Bronchial epithelial cell (primary cell): Measurements from ENCODE around the gene IFNA7. TPM values are rescaled to one million over a fixed set of nuclear protein-coding genes. Genes with fewer than 3 reads are reported as not detected.
A peak's percentile ranks its signal among the peaks of the same experiment; 100 is the strongest.

Experiments used
- DNase-seq: peaks from one replicate; pipeline ENCODE4 v3.0.0-alpha.2; 2010; ENCODE audit warnings: low read depth
- FAIRE-seq: peaks from 2 replicates; lab custom pipeline; 2011; peaks lifted over from hg19 to GRCh38; lab: Jason Lieb, UNC
- H3K27me3 ChIP-seq: 2 replicates; pipeline ENCODE4 v1.5.1; 2011; ENCODE audit warnings: low read length; ENCODE audit not compliant: control insufficient read depth, insufficient read depth
- H3K36me3 ChIP-seq: 2 replicates; pipeline ENCODE4 v1.5.1; 2011; ENCODE audit warnings: low read length; ENCODE audit not compliant: control insufficient read depth, insufficient read depth
- H3K4me3 ChIP-seq: 2 replicates; pipeline ENCODE4 v1.5.1; 2011; ENCODE audit warnings: mild to moderate bottlenecking, low read depth, low read length, control low read depth
- CTCF ChIP-seq: IDR thresholded peaks from 2 replicates; pipeline ENCODE4 v1.5.1; 2011; ENCODE audit warnings: mild to moderate bottlenecking, moderate library complexity, low read length, control low read depth, inconsistent platforms; ENCODE audit not compliant: insufficient read depth, severe bottlenecking
- total RNA-seq: library from RNA; depleted of rRNA; stranded (reverse); fragments of >200 nt; gene quantifications from 2 replicates; pipeline ENCODE4 v1.2.1, GENCODE V29; 2014

The IFNA7 gene
- total RNA-seq, 1 donor from 2014 or later: not detected

GRCh38 chr9:21155501-21155900 lies 46.5 kb downstream of the IFNA7 start:
- H3K4me3 ChIP-seq: no peak overlapping the region
- H3K36me3 ChIP-seq: no peaks in the 10 kb centered on the region
- FAIRE-seq: no peak
- H3K27me3 ChIP-seq: no peaks in the 10 kb centered on the region
- peak; percentile 41 for DNase-seq
- TF ChIP-seq CTCF: no peak

GRCh38 chr9:21154018-21154608 lies 47.9 kb downstream of the IFNA7 start:
- Histone ChIP-seq H3K27me3 (no peaks in the 10 kb centered on the region), H3K36me3 (no peaks in the 10 kb centered on the region), H3K4me3 (no peak overlapping the region)
- peak; percentile 34 for TF ChIP-seq CTCF
- FAIRE-seq: no peak
- DNase-seq: peak; percentile 52

- peak; percentile 44 for DNase-seq
- TF ChIP-seq CTCF: no peak
- Histone ChIP-seq H3K27me3 (no peaks in the 10 kb centered on the region), H3K4me3 (no peak overlapping the region), H3K36me3 (no peaks in the 10 kb centered on the region)
- no peak for FAIRE-seq
Measured at GRCh38 chr9:21153336-21154017, 48.5 kb downstream of the IFNA7 start.

Other genes with a start within 250 kb of the IFNA7 start
- gene HACD4, start 170.6 kb downstream of the IFNA7 start, total RNA-seq: 0.79 and 2.4 TPM in 2 replicates
- gene IFNB1, start 124.3 kb downstream of the IFNA7 start, total RNA-seq: 0.26 TPM in 2 replicates
- not detected in 2 replicates for gene IFNW1, start 60.4 kb downstream of the IFNA7 start, total RNA-seq
- gene IFNA21, start 35.5 kb downstream of the IFNA7 start, total RNA-seq: not detected in 2 replicates
- gene IFNA4, start 14.6 kb downstream of the IFNA7 start, total RNA-seq: not detected in 2 replicates
- not detected in 2 replicates for gene IFNA10, start 4.9 kb upstream of the IFNA7 start, total RNA-seq
- not detected in 2 replicates for gene IFNA16, start 15.1 kb upstream of the IFNA7 start, total RNA-seq
- not detected in 2 replicates for gene IFNA17, start 26.0 kb upstream of the IFNA7 start, total RNA-seq
- not detected in 2 replicates for gene IFNA14, start 37.8 kb upstream of the IFNA7 start, total RNA-seq
- gene IFNA5, start 103.1 kb upstream of the IFNA7 start, total RNA-seq: not detected in 2 replicates
- 22.9 and 25.6 TPM in 2 replicates for gene KLHL9, start 133.2 kb upstream of the IFNA7 start, total RNA-seq
- gene IFNA6, start 148.7 kb upstream of the IFNA7 start, total RNA-seq: not detected in 2 replicates
- not detected in 2 replicates for gene IFNA13, start 165.9 kb upstream of the IFNA7 start, total RNA-seq
- gene IFNA2, start 183.2 kb upstream of the IFNA7 start, total RNA-seq: not detected in 2 replicates
- gene IFNA8, start 206.9 kb upstream of the IFNA7 start, total RNA-seq: not detected in 2 replicates
- not detected in 2 replicates for gene IFNA1, start 238.2 kb upstream of the IFNA7 start, total RNA-seq